Measurements from ENCODE around the gene BPI.
"Not testable (repeated sequence)": the region's sequence is repeated elsewhere in the genome, so short reads cannot be mapped to it uniquely, and the experiment has no call there.

Gene BPI

GRCh38 chr20:38278131-38278530, 25.8 kb upstream of the BPI start:
- DNase-seq (ENCODE audit: low read depth) = no peak

- no peak for DNase-seq (ENCODE audit: low read depth)
These were observed 25.2 kb upstream of the BPI start for GRCh38 chr20:38278763-38279162.

- not testable (repeated sequence) for DNase-seq (ENCODE audit: low read depth)
These were observed 22.6 kb upstream of the BPI start for GRCh38 chr20:38281176-38281915.

GRCh38 chr20:38283236-38283635, 20.7 kb upstream of the BPI start:
- DNase-seq (ENCODE audit: low read depth) = no peak

GRCh38 chr20:38284066-38284650, 19.8 kb upstream of the BPI start:
- not testable (repeated sequence) for DNase-seq (ENCODE audit: low read depth)

- no peak for DNase-seq (ENCODE audit: low read depth)
These were observed 19.0 kb upstream of the BPI start for GRCh38 chr20:38284893-38285444.

GRCh38 chr20:38286586-38287531, 17.1 kb upstream of the BPI start:
- DNase-seq (ENCODE audit: low read depth) = no peak

- DNase-seq (ENCODE audit: low read depth) = no peak
These were observed 12.8 kb upstream of the BPI start for GRCh38 chr20:38290829-38291814.

GRCh38 chr20:38291966-38292365, 12.0 kb upstream of the BPI start:
- DNase-seq (ENCODE audit: low read depth) = no peak

GRCh38 chr20:38293491-38294065, 10.4 kb upstream of the BPI start:
- DNase-seq (ENCODE audit: low read depth) = no peak

GRCh38 chr20:38294076-38294591, 9.8 kb upstream of the BPI start:
- DNase-seq (ENCODE audit: low read depth) = no peak

GRCh38 chr20:38295811-38296210, 8.1 kb upstream of the BPI start:
- DNase-seq (ENCODE audit: low read depth) = no peak

GRCh38 chr20:38296433-38296832, 7.5 kb upstream of the BPI start:
- no peak for DNase-seq (ENCODE audit: low read depth)

GRCh38 chr20:38297916-38298674, 5.9 kb upstream of the BPI start:
- DNase-seq (ENCODE audit: low read depth) = no peak

- no peak for DNase-seq (ENCODE audit: low read depth)
These were observed 5.1 kb upstream of the BPI start for GRCh38 chr20:38298768-38299288.

- no peak for DNase-seq (ENCODE audit: low read depth)
These were observed 4.0 kb upstream of the BPI start for GRCh38 chr20:38299963-38300362.

- DNase-seq (ENCODE audit: low read depth) = no peak
These were observed 3.5 kb upstream of the BPI start for GRCh38 chr20:38300438-38300837.

GRCh38 chr20:38301309-38301708, 2.6 kb upstream of the BPI start:
- DNase-seq (ENCODE audit: low read depth) = no peak

GRCh38 chr20:38302786-38303185, 1.2 kb upstream of the BPI start:
- DNase-seq (ENCODE audit: low read depth) = no peak
